Stimulated activated CD4-positive, alpha-beta T cell treated with anti-CD3 and anti-CD28 coated beads, Interleukin-2, amount 100 ng/mL, for 48 hours (primary cell): ENCODE results near the gene METTL25B.

Experiments used
- DNase-seq, 2 donors: peaks; one replicate each; pipeline ENCODE4 v3.0.0-alpha.2; 2020

Gene METTL25B

GRCh38 chr1:156728599-156729462, 562 bp downstream of the METTL25B start, which contains the start of gene ISG20L2:
ISG20L2 (minus strand) TSS chr1:156728766; CDS start chr1:156727652, 1,114 bp downstream.
- DNase-seq = peak; percentile 86 to 89

GRCh38 chr1:156733989-156734584, 5.8 kb downstream of the METTL25B start:
- no peak for DNase-seq

GRCh38 chr1:156738407-156738806, 10.1 kb downstream of the METTL25B start:
- no peak for DNase-seq

GRCh38 chr1:156738916-156739315, 10.6 kb downstream of the METTL25B start:
- no peak for DNase-seq

GRCh38 chr1:156740237-156740740, 12.0 kb downstream of the METTL25B start:
- no peak for DNase-seq

- DNase-seq = peak; percentile 87 to 91
Observed at GRCh38 chr1:156740741-156741480, 12.6 kb downstream of the METTL25B start, which contains the start of gene MRPL24. MRPL24 (minus strand) TSS chr1:156741088; CDS start chr1:156738704, 2,384 bp downstream.

GRCh38 chr1:156741481-156741983, 13.3 kb downstream of the METTL25B start:
- peak in 1 of 2 donors; percentile 33 for DNase-seq

- DNase-seq = no peak
Observed at GRCh38 chr1:156742017-156742416, 13.7 kb downstream of the METTL25B start.

GRCh38 chr1:156742801-156743200, 14.5 kb downstream of the METTL25B start:
- DNase-seq = no peak

GRCh38 chr1:156743367-156744302, 15.4 kb downstream of the METTL25B start:
- DNase-seq = no peak

GRCh38 chr1:156744344-156744743, 16.1 kb downstream of the METTL25B start:
- DNase-seq = no peak

- DNase-seq = no peak
Observed at GRCh38 chr1:156744786-156745419, 16.6 kb downstream of the METTL25B start.

GRCh38 chr1:156745881-156746280, 17.6 kb downstream of the METTL25B start:
- DNase-seq = no peak

- DNase-seq = no peak
Observed at GRCh38 chr1:156746406-156746727, 18.1 kb downstream of the METTL25B start.

- DNase-seq = peak in 1 of 2 donors; percentile 54
Observed at GRCh38 chr1:156746728-156747631, 18.7 kb downstream of the METTL25B start.

GRCh38 chr1:156747742-156748669, 19.7 kb downstream of the METTL25B start:
- no peak for DNase-seq

- no peak for DNase-seq
Observed at GRCh38 chr1:156748670-156749418, 20.6 kb downstream of the METTL25B start.

- no peak for DNase-seq
Observed at GRCh38 chr1:156749419-156750118, 21.3 kb downstream of the METTL25B start.
